SH-SY5Y (cell line): ENCODE data around the gene SNAPIN.

Experiments used
- GATA2 ChIP-seq: IDR thresholded peaks from 2 replicates; pipeline ENCODE4 v1.6.1; 2011; ENCODE audit warnings: mild to moderate bottlenecking, low read depth, low read length
- GATA3 ChIP-seq: IDR thresholded peaks from 2 replicates; pipeline ENCODE4 v1.6.1; 2011; ENCODE audit warnings: low read depth, mild to moderate bottlenecking, low read length, moderate library complexity

DNA sequence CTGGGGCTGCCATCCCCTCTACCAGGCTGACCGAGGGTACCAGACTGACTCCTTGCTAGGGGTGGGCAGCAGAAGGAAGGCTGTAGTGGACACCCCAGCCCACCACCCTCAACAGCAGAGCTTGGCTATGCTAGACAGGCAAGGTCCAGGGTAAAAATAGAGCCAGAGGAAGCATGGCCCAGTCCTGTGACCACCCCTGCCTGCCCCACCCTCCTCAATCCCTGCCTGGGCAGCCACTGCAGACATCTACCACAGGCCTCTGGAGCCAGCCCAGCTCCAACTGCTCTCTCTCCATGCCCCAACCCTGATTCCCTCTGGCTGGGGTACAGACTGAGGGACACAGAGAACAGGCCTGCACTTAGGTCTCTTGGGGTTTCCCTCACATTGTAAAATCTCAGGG is 28.5 kb upstream of the SNAPIN start:
- TF ChIP-seq GATA2 = no peak
- TF ChIP-seq GATA3 = no peak
